ES-I3 (cell line): Measurements from ENCODE around the gene NCK2.

Source experiments
- H3K36me3 ChIP-seq: 2 replicates; pipeline ENCODE4 v1.6.1; 2013; ENCODE audit warnings: mild to moderate bottlenecking, low read length, control low read depth, moderate library complexity; ENCODE audit not compliant: insufficient read depth
- H3K4me1 ChIP-seq: 2 replicates; pipeline ENCODE4 v1.6.1; 2013; ENCODE audit warnings: mild to moderate bottlenecking, control low read depth, low read length; ENCODE audit not compliant: insufficient read depth
- H3K9ac ChIP-seq: 2 replicates; pipeline ENCODE4 v1.6.1; 2013; ENCODE audit warnings: low read depth, mild to moderate bottlenecking, low read length, moderate library complexity
- H3K9me3 ChIP-seq: 2 replicates; pipeline ENCODE4 v1.6.1; 2013; ENCODE audit warnings: mild to moderate bottlenecking, low read length, moderate library complexity; ENCODE audit not compliant: control insufficient read depth, insufficient read depth

Gene NCK2

DNA sequence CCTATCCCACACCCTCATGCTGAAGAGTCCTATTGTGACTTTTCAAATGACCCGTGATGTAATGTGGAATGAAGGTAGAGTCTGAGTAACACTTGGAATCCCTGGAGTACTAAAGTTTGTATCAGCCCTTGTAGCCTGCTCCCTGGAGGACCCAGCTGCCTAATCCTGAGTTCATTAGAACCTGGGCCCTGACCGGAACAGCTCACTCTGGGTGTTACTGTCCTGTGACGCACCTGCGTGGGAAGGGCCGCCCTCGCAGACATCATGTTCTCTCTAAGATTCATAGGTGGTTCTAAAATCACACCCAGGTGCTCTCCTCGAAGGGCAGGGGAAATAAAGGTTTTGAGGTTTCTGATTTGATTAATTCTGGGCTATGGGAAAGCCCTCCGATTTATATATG lies 62.3 kb downstream of the NCK2 start:
- Histone ChIP-seq H3K9me3 (no peaks in the 10 kb centered on the region), H3K4me1 (peaks cover 3% of the 10 kb centered on the region), H3K36me3 (no peaks in the 10 kb centered on the region), H3K9ac (no peak overlapping the region)

DNA sequence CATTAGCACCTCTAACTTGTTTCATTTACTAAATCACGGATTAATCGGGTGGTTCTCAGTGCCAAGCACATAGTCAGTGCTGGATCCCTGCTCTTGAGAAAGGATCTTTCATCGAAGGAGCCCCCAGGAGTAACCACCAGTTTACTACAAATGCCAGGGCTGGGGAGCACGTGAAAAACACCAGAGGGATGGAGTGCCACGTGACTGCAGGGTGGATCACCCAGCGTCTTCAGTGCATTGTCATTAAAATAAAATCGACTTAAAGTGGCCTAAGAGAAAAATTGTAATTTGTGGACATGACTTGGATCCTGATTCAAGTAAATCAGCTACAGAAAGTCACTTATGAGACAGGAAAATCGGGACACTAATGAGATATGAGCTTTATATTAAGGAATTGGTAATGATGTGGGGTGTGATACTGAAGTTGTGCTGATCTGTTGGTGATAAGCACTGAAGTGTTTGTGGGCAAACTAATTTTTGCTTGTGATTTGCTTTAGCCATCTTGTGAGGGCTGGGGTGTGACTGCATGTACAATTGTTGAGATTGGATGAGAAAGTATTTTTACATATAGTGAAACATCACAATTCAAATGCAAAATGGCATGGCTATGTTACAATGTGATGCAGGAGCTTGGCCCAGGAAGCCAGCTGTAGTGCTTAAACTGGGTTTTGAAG lies 63.8 kb downstream of the NCK2 start:
- Histone ChIP-seq H3K9me3 (no peaks in the 10 kb centered on the region), H3K9ac (no peak overlapping the region), H3K36me3 (no peaks in the 10 kb centered on the region), H3K4me1 (no peaks in the 10 kb centered on the region; the same call in 1 of the 2 replicates)

DNA sequence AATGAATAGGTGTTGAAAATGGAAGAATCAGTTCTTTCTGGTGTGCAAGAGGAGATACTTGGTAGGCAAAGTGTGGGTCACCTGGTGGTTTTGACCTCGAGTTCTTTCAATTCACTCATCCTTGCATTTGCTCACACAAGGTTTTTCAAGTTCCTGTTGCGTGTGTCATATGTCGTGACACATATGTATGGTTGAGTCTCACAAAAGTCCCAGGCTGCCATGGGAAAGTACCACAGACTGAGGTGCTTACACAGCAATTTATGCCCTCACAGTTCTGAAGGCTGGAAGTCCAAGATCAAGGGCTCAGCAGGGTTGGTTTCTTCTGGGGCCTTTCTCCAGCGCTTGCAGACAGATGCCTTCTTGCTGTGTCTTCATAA lies 64.4 kb downstream of the NCK2 start:
- Histone ChIP-seq H3K9ac (no peak overlapping the region), H3K4me1 (no peaks in the 10 kb centered on the region; the same call in 1 of the 2 replicates), H3K36me3 (no peaks in the 10 kb centered on the region), H3K9me3 (no peaks in the 10 kb centered on the region)

DNA sequence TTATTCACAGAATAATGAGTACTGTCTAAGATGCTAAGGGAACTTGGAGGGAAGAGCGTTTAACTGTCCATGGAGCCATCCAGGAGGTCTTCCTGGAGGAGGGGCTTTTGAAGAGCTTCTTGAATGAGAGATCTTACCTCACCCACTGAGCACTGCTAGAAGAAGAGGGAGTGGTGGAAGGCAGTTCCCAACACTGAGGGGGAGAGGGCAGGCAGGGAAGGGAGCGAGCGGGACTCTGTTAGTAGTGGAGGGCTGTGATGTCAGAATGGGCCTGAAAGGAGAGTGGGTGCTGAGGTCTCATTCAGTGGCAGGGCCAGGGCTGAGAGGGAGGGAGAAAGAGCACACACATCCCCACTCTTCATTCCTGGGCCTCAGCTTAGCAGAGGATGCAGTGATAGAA lies 65.0 kb downstream of the NCK2 start:
- Histone ChIP-seq H3K9ac (no peak overlapping the region), H3K36me3 (no peaks in the 10 kb centered on the region), H3K9me3 (no peaks in the 10 kb centered on the region), H3K4me1 (no peaks in the 10 kb centered on the region; the same call in 1 of the 2 replicates)

DNA sequence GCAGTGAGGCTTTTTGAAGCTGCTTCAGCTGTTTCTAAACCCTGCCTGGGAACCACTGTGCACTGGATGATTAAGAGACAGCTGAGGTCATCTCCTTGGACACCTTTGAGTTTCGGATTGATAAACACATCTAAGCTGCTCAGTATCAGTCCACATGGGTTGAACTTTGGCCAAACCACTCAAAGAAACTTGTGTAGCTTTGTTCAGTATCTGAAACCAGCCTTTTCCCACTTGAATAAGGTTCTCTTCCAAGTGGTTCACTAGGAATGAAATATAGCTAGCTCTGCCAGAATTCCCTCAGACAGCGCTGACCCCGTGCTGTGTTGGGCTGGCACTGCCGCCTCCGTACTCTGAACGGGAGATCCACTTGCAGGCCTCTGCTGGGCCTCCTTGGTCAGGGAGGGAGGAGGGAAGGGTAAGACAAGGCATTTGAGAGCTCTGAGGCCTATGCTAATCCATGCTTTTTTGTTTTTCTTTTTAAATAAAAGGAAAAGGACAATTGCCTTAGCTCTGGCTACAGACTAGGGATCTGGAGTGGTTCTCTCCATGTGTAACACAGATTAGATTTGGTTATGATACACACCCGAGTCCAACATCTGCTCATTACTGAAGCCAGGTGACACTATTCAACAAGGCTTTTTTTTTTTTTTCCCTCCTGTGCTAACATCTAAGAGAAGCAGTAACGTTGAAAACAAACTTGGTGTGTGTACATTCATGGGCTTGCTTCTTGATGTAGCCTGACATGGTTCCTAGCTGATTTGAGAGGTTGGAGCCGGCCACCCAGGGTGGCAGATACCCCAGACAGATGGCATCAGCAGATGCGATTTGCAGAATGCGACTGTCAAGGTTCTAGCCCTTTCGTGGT lies 67.7 kb downstream of the NCK2 start:
- Histone ChIP-seq H3K36me3 (no peaks in the 10 kb centered on the region), H3K4me1 (no peaks in the 10 kb centered on the region; the same call in 1 of the 2 replicates), H3K9me3 (no peaks in the 10 kb centered on the region), H3K9ac (no peak overlapping the region)

GRCh38 chr2:105813045-105813315 lies 68.3 kb downstream of the NCK2 start:
- H3K4me1 ChIP-seq = no peaks in the 10 kb centered on the region; the same call in 1 of the 2 replicates
- H3K9ac ChIP-seq = no peak overlapping the region
- no peaks in the 10 kb centered on the region for H3K9me3 ChIP-seq
- no peaks in the 10 kb centered on the region for H3K36me3 ChIP-seq

DNA sequence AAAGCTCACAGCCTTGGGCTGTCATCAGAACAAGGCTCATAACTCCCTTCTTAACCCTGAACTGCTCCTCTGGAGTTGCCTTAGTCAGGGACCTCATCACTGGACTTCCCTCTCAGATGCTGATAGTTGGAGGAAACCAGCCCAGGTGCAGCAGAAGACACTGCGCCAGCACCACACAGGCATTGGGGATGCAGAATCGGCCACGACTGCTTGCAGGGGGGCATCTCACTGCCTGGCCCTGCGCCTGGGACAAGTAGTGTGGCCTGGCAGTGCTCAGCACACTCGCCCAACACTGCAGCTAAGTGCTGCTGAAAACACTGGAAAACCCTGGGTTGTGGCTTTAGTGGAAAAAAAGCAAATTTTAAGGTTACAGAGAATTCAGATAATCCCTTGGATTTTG lies 68.7 kb downstream of the NCK2 start:
- Histone ChIP-seq H3K4me1 (no peaks in the 10 kb centered on the region; the same call in 1 of the 2 replicates), H3K9ac (no peak overlapping the region), H3K9me3 (no peaks in the 10 kb centered on the region), H3K36me3 (no peaks in the 10 kb centered on the region)

GRCh38 chr2:105814291-105814940 lies 69.7 kb downstream of the NCK2 start:
- Histone ChIP-seq H3K36me3 (no peaks in the 10 kb centered on the region), H3K4me1 (no peaks in the 10 kb centered on the region), H3K9me3 (no peaks in the 10 kb centered on the region)

DNA sequence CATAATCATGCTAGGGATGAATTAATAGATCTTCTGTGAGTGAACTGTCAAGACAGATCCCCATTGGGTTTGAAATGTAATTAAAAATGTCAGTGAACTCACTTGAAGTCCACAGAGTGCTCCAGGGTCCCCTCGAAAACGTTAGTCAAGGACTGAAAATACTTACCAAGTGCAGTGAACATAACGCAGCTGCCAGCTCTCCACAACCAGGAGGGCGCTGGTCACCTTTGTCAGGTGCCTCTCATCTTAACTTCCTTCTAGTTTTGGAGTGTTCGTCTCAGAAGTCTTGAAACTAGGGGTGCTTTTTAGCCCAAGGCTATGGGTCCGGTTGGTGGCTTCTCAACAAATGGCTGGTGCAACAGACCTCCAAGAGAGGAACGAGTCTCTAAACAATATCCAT lies 70.7 kb downstream of the NCK2 start:
- Histone ChIP-seq H3K36me3 (no peaks in the 10 kb centered on the region), H3K9ac (no peak overlapping the region), H3K4me1 (no peaks in the 10 kb centered on the region), H3K9me3 (no peaks in the 10 kb centered on the region)

More at GRCh38 chr2:105814291-105814940, 69.7 kb downstream of the NCK2 start:
- H3K9ac ChIP-seq = no peak overlapping the region

DNA sequence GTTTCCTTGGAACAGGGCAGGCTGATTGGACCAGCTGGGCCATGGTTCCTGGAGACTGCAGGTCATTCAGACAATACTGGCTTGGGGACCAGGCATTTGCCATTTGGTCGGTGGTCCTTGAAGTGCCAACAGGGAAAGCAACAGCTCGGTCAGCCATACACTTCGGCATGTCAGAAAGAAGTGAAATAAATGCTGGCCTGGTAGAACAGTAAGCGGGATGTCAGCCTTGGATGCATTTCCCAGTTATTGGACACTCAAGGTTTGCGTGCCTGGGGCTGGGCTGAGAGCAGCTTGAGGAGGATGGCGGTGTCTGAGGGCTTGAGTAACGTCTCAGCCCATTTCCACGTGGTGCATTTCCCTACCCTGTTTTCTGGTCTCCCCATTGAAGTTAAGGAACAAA lies 75.4 kb downstream of the NCK2 start:
- Histone ChIP-seq H3K4me1 (no peaks in the 10 kb centered on the region), H3K36me3 (no peaks in the 10 kb centered on the region), H3K9ac (no peak overlapping the region), H3K9me3 (no peaks in the 10 kb centered on the region)

DNA sequence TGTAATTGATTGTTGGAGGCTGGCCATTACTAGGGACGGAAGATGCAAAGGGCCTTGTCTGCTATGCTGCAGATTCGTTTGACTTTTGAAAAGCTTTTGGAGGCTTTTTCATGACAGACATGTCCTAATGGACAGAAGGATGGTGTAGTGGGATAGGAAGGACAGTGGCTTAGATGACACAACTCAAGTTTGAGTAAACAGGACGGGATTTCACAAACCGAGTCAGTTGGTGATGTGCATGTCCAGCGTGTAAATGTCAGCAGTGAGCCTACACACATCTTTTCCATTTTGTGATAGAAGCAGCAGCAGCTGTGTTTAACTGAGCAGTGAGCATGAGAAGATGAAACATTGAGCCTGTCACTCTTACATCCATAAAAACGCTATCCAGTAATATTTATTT lies 76.0 kb downstream of the NCK2 start:
- Histone ChIP-seq H3K36me3 (no peaks in the 10 kb centered on the region), H3K4me1 (no peaks in the 10 kb centered on the region), H3K9ac (no peak overlapping the region), H3K9me3 (no peaks in the 10 kb centered on the region)

DNA sequence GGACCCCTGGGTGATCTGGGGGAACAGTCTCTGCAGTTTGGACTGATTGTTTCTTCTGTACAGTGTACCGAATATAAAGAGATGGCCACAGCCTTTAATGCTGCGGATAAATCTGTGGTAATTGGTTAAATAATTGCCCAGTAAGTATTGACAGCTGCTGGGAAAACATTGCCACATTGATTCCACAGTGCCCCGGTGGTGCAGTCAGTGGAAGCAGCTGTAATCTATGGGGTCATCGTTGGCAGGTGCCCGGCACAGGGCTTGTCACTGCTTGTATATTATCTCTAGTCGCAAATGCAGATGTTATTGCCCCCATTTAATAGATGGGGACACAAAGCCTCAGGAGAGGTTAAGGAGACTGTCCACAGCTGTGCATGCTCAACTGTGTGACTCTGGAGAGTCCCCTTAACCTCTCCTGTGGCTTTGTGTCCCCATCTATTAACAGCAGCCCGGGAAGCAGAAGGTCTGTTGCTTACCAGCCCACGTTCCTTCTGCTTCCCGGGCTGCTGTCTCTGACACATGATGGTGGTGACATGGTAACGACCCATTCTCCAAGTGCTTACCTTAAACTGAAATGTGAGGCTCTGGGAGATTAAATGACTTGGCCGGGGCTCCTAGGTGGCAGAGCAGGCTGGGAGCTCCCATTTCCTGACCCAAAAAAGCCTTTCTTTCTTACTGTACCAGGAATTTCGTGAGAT lies 76.9 kb downstream of the NCK2 start:
- no peaks in the 10 kb centered on the region for H3K9me3 ChIP-seq
- no peak overlapping the region for H3K9ac ChIP-seq
- no peaks in the 10 kb centered on the region for H3K4me1 ChIP-seq
- H3K36me3 ChIP-seq = no peaks in the 10 kb centered on the region

DNA sequence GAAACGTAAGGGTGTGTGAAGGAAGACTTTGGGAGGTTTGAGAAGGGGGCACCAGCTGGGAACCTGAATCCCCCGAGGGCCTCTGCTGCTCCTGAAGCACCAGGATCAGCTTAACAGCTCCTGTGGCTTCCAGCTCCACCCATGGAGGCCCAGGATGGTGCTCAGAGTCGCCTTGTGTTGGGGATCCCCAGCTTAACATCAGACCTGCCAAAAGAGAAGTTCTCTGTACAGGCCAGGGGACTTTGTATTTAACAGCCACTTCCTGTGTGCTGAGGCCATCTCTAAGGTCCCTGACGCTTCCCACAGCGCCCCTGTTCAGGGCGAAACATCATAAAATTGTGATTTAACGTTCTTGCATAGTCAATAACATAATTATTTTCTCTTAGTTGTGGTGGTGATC lies 77.5 kb downstream of the NCK2 start:
- Histone ChIP-seq H3K9me3 (no peaks in the 10 kb centered on the region), H3K36me3 (no peaks in the 10 kb centered on the region), H3K4me1 (no peaks in the 10 kb centered on the region), H3K9ac (no peak overlapping the region)

DNA sequence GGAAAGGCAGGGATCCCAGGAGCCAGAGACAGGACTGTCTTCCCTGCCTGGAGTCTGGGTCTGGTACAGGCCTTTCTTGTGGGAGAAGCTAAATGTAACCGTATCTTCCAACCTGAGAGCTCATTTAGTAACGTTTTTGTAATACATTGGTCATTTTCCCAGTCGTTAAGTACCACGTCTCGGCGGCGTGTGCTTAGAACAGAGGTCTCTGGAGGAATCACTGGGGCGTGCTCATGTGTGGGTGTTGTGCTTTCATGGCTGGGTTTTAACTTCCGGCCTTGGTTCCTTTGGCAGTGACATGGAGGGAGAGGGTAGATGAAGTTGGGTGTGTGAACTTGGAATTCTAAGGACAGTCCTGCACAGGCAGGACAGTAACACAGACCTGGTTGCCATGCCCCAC lies 79.7 kb downstream of the NCK2 start:
- Histone ChIP-seq H3K36me3 (no peaks in the 10 kb centered on the region), H3K9me3 (no peaks in the 10 kb centered on the region)

More for the DNA sequence above, 79.7 kb downstream of the NCK2 start:
- Histone ChIP-seq H3K4me1 (no peaks in the 10 kb centered on the region), H3K9ac (no peak overlapping the region)
